Glutamatergic neuron (in vitro differentiated cells): ENCODE measurements around the gene THPO. TPM values are rescaled to one million over a fixed set of nuclear protein-coding genes. Genes with fewer than 3 reads are reported as not detected.

Source experiments
- DNase-seq: peaks from one replicate; pipeline ENCODE4 v3.0.0; 2022
- H3K27ac Mint-ChIP-seq: one replicate; pipeline ENCODE4 v1.8.0; 2020; ENCODE audit warnings: mild to moderate bottlenecking, mixed read lengths, inconsistent platforms; ENCODE audit not compliant: unreplicated experiment
- H3K27me3 Mint-ChIP-seq: one replicate; pipeline ENCODE4 v1.8.0; 2020; ENCODE audit warnings: mild to moderate bottlenecking, moderate library complexity, mixed read lengths, inconsistent platforms; ENCODE audit not compliant: unreplicated experiment
- H3K36me3 Mint-ChIP-seq: one replicate; pipeline ENCODE4 v1.8.0; 2020; ENCODE audit warnings: mild to moderate bottlenecking, mixed read lengths, inconsistent platforms; ENCODE audit not compliant: unreplicated experiment
- H3K4me1 Mint-ChIP-seq: one replicate; pipeline ENCODE4 v1.8.0; 2020; ENCODE audit warnings: mild to moderate bottlenecking, low read depth, mixed read lengths, inconsistent platforms; ENCODE audit not compliant: unreplicated experiment
- H3K4me3 Mint-ChIP-seq: one replicate; pipeline ENCODE4 v1.8.0; 2020; ENCODE audit warnings: mild to moderate bottlenecking, mixed read lengths, inconsistent platforms; ENCODE audit not compliant: unreplicated experiment
- H3K9me3 Mint-ChIP-seq: one replicate; pipeline ENCODE4 v1.8.0; 2020; ENCODE audit warnings: mild to moderate bottlenecking, moderate library complexity, mixed read lengths, inconsistent platforms; ENCODE audit not compliant: unreplicated experiment
- CTCF ChIP-seq: fragments of 200-600 bp; sonication (generic); IDR thresholded peaks from one replicate; pipeline ENCODE4 v1.5.0; 2021; ENCODE audit not compliant: partially characterized antibody, unreplicated experiment
- total RNA-seq: library from RNA; stranded (reverse); fragmentation: NEBNext Ultra II Directional; extraction: Animal tissue kit (Norgen Biotek cat#: 25700); gene quantifications from one replicate; pipeline ENCODE4 v1.2.1, GENCODE V29; 2021; ENCODE audit not compliant: unreplicated experiment

Gene THPO
- total RNA-seq, 1 donor from 2014 or later, result 1.6 TPM

- no peak overlapping the region for H3K27ac Mint-ChIP-seq
- no peak overlapping the region for H3K4me3 Mint-ChIP-seq
- H3K27me3 Mint-ChIP-seq, result peaks cover 9% of the 10 kb centered on the region
- H3K9me3 Mint-ChIP-seq, result peaks cover 7% of the 10 kb centered on the region
- no peaks in the 10 kb centered on the region for H3K36me3 Mint-ChIP-seq
- peaks cover 15% of the 10 kb centered on the region for H3K4me1 Mint-ChIP-seq
- TF ChIP-seq CTCF, result no peak
- no peak for DNase-seq
These were observed 28.2 kb downstream of the THPO start for GRCh38 chr3:184349563-184350470.

- peaks cover 7% of the 10 kb centered on the region for H3K9me3 Mint-ChIP-seq
- peaks cover 15% of the 10 kb centered on the region for H3K4me1 Mint-ChIP-seq
- peaks cover 9% of the 10 kb centered on the region for H3K27me3 Mint-ChIP-seq
- no peaks in the 10 kb centered on the region for H3K36me3 Mint-ChIP-seq
- TF ChIP-seq CTCF, result no peak
- H3K27ac Mint-ChIP-seq, result no peak overlapping the region
- H3K4me3 Mint-ChIP-seq, result no peak overlapping the region
- DNase-seq, result no peak
These were observed 30.0 kb downstream of the THPO start for GRCh38 chr3:184348057-184348382.

GRCh38 chr3:184347321-184348056 lies 30.5 kb downstream of the THPO start:
- Mint-ChIP-seq H3K9me3 (peaks cover 7% of the 10 kb centered on the region), H3K36me3 (no peaks in the 10 kb centered on the region), H3K4me3 (no peak overlapping the region), H3K27ac (no peak overlapping the region), H3K27me3 (peaks cover 9% of the 10 kb centered on the region), H3K4me1 (peaks cover 15% of the 10 kb centered on the region)
- no peak for DNase-seq
- TF ChIP-seq CTCF, result no peak

DNA sequence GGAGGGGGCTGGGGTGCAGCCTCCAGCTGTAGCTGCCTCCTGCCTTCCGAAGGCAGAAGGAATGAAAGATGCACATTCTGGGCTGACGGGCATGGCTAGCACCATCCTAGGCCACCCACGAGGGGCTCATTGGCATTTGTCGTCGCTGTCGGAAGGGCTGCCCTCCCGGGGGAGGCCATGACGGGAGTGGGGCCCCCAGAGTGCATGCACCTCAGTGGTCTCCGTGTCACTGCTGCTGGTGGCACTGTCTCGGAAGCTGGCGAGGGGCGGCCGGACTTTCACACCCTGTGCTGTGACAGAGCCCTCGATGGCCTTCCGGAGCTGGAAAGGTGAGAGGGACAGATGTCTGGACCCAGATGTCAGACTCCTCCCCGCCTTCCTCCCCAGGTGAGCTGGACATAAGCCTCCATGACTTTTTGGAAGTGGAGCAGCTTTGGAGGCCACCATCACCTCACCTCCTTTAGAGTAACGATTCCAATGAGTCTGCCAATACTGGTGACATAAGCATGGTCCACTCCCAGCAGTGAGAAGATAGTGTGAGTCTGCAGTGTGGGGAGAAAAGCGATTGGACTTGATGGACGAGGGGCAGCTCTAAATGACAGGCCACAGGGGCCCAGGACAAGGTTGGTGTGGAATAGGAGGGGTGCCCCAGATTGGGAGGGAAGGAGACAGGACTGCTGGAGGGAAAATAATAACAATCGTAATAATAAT lies 31.4 kb downstream of the THPO start:
- peaks cover 9% of the 10 kb centered on the region for H3K27me3 Mint-ChIP-seq
- no peak for DNase-seq
- TF ChIP-seq CTCF, result no peak
- no peaks in the 10 kb centered on the region for H3K36me3 Mint-ChIP-seq
- peaks cover 13% of the 10 kb centered on the region for H3K4me1 Mint-ChIP-seq
- no peak overlapping the region for H3K4me3 Mint-ChIP-seq
- H3K9me3 Mint-ChIP-seq, result peaks cover 7% of the 10 kb centered on the region
- peak overlapping the region; percentile 69 for H3K27ac Mint-ChIP-seq
